Activated T-helper 17 cell treated with anti-CD3 and anti-CD28 coated beads, Interleukin-2, amount 50 U/mL, for 72 hours (primary cell): ENCODE data around the gene IARS1. TPM values are rescaled to one million over a fixed set of nuclear protein-coding genes. Genes with fewer than 3 reads are reported as not detected.

Experiments
- ATAC-seq: fragments of 150-1000 bp; cut with Tn5 transposase; replicated peaks from 2 replicates; pipeline ENCODE4 v1.10.0; 2021; ENCODE audit warnings: mild to moderate bottlenecking, moderate library complexity
- H3K27ac Mint-ChIP-seq: one replicate; pipeline ENCODE4 v1.8.0; 2022; ENCODE audit warnings: mixed read lengths
- H3K27me3 Mint-ChIP-seq: one replicate; pipeline ENCODE4 v1.8.0; 2022; ENCODE audit warnings: mixed read lengths
- H3K36me3 Mint-ChIP-seq: one replicate; pipeline ENCODE4 v1.8.0; 2022; ENCODE audit warnings: low read depth, mild to moderate bottlenecking, mixed read lengths
- H3K4me1 Mint-ChIP-seq: one replicate; pipeline ENCODE4 v1.8.0; 2022; ENCODE audit warnings: mixed read lengths
- H3K4me3 Mint-ChIP-seq: one replicate; pipeline ENCODE4 v1.8.0; 2022; ENCODE audit warnings: mild to moderate bottlenecking, mixed read lengths
- H3K9me3 Mint-ChIP-seq: one replicate; pipeline ENCODE4 v1.8.0; 2022; ENCODE audit warnings: mixed read lengths
- total RNA-seq, 2 donors: library from RNA; stranded (reverse); gene quantifications; one replicate each; pipeline ENCODE4 v1.2.3, GENCODE V29; 2022

Gene IARS1
- 100 to 1,000 TPM; 130 to 206 TPM for total RNA-seq

- Mint-ChIP-seq H3K4me1 (peaks cover 32% of the 10 kb centered on the region), H3K4me3 (peak within 1 kb of the TSS; percentile 92), H3K36me3 (peaks cover 79% of the 10 kb centered on the region), H3K27ac (peak within 1 kb of the TSS; percentile 100), H3K27me3 (no peaks in the 10 kb centered on the region), H3K9me3 (no peaks in the 10 kb centered on the region)
- peak; percentile 98 for ATAC-seq
These were observed at the start of gene IARS1 for GRCh38 chr9:92293452-92294296. TSS of gene IARS1 (minus strand) at chr9:92293697. CDS start at chr9:92289419, 4,278 bp downstream.

DNA sequence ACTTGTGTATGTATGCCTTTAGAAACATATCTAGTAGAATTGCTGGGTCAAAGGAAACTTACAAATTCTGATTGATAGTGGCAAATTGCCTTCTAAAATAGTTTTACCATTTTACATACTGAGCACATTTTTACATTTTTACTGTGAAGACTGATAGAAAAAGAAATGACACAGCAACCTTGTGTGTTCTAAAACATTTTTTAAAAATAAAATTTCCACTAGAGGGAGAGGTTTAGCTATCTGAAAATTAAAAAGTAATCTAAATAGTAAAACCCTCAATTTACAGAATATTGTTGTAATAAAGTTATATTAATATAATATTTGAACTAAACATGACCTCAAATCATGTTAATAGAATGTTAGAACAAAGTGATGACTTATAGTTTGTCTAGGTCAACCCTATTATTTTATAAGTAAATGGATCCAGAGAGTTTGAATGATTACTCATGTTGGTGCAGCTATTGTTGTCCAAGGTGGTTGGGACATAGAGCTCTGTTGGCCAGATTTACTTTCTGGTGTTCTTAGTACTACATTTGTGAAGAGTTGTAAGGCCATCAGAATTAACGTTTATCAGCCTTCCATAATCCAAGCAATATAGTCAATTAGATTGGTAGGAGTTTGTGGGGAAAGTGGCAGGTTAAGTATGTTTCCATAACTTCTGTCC is 49.5 kb upstream of the IARS1 start:
- no peaks in the 10 kb centered on the region for H3K27me3 Mint-ChIP-seq
- no peaks in the 10 kb centered on the region for H3K9me3 Mint-ChIP-seq
- no peak for ATAC-seq
- no peak overlapping the region for H3K4me3 Mint-ChIP-seq
- peaks cover 40% of the 10 kb centered on the region for H3K36me3 Mint-ChIP-seq
- H3K27ac Mint-ChIP-seq = no peak overlapping the region
- H3K4me1 Mint-ChIP-seq = no peaks in the 10 kb centered on the region

- H3K4me1 Mint-ChIP-seq = no peaks in the 10 kb centered on the region
- no peak for ATAC-seq
- H3K36me3 Mint-ChIP-seq = peaks cover 42% of the 10 kb centered on the region
- H3K27ac Mint-ChIP-seq = no peak overlapping the region
- H3K4me3 Mint-ChIP-seq = no peak overlapping the region
- no peaks in the 10 kb centered on the region for H3K27me3 Mint-ChIP-seq
- H3K9me3 Mint-ChIP-seq = no peaks in the 10 kb centered on the region
These were observed 48.1 kb upstream of the IARS1 start for GRCh38 chr9:92341578-92341977.

DNA sequence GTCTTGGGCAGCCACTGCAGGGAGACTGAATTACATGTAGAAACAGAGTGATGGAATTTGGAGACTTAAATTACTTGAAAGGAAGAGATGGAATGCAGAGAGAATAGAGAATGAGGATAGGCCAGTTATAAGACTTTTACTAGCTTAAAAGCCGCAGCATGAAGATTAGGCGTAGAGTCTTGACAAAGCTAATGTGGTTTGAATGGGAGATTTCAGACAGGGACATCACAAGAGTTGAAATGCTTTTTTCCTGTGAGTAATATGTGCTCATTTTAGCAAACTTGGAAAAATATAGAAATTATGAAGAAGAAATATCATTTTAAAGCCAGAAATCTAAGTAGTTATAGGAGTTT is 39.8 kb upstream of the IARS1 start:
- H3K4me1 Mint-ChIP-seq = no peaks in the 10 kb centered on the region
- no peaks in the 10 kb centered on the region for H3K27me3 Mint-ChIP-seq
- H3K27ac Mint-ChIP-seq = no peak overlapping the region
- no peak for ATAC-seq
- H3K4me3 Mint-ChIP-seq = no peak overlapping the region
- H3K36me3 Mint-ChIP-seq = peaks cover 48% of the 10 kb centered on the region
- H3K9me3 Mint-ChIP-seq = no peaks in the 10 kb centered on the region

DNA sequence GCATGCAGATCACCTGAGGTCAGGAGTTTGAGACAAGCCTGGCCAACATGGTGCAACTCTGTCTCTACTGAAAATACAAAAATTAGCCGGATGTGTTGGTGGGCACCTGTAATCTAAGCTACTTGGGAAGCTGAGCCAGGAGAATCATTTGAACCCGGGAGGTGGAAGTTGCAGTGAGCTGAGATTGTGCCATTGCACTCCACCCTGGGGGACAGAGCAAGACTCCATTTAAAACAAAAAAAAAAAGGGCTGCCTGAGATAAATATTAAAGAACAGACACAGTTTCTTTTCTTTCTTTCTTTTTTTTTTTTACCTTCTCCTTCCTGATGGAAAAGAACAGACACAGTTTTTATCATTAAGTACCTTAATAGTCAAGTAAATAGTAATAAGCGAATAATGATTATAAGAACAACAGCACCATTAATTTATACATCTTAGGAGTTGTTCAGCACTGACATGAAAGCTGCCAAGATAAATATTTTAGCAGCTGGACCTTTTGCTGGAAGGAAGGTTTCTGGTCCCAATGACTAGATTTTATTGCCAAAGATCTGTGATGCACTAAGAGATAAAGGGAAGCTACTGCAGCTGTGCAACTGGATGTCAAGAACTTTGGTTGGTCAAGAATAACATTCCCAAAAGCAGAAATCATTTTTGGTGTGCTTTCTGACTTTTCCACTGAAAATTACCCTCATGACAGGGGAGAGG is 39.2 kb upstream of the IARS1 start:
- H3K4me1 Mint-ChIP-seq = no peaks in the 10 kb centered on the region
- ATAC-seq = no peak

GRCh38 chr9:92328225-92328624 is 34.7 kb upstream of the IARS1 start:
- Mint-ChIP-seq H3K27me3 (no peaks in the 10 kb centered on the region), H3K4me3 (no peak overlapping the region), H3K9me3 (no peaks in the 10 kb centered on the region), H3K27ac (no peak overlapping the region), H3K36me3 (peaks cover 38% of the 10 kb centered on the region), H3K4me1 (peaks cover 19% of the 10 kb centered on the region)
- ATAC-seq = no peak

More for the DNA sequence above, 39.2 kb upstream of the IARS1 start:
- no peaks in the 10 kb centered on the region for H3K9me3 Mint-ChIP-seq
- no peak overlapping the region for H3K27ac Mint-ChIP-seq
- no peak overlapping the region for H3K4me3 Mint-ChIP-seq
- H3K27me3 Mint-ChIP-seq = no peaks in the 10 kb centered on the region
- peaks cover 43% of the 10 kb centered on the region for H3K36me3 Mint-ChIP-seq

- Mint-ChIP-seq H3K27ac (peak overlapping the region; percentile 96), H3K4me1 (peaks cover 19% of the 10 kb centered on the region), H3K27me3 (no peaks in the 10 kb centered on the region), H3K36me3 (peaks cover 38% of the 10 kb centered on the region), H3K4me3 (peak overlapping the region; percentile 91), H3K9me3 (no peaks in the 10 kb centered on the region)
- ATAC-seq = no peak
These were observed 33.9 kb upstream of the IARS1 start for GRCh38 chr9:92327283-92327850.

DNA sequence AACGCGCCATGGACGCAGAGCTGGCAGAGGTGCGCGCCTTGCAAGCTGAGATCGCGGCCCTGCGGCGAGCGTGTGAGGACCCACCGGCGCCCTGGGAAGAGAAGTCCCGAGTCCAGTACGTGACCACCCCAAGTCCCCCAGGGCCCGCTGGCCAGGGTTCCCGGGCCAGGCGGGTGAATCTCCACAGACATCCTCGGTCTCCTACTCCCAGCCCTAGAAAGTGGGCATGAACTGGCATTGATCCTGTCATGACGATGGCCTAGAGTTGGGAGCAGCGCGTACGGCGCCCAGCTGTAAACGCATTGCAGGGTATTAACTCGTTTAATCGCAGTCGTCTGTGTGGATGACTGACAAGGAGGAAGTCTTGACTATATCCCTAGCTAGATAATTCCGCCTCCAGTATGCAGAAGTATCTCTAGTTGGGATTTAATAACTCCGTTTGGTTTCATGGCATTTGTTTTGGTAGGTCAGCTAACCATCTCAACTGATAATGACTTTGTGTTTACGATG is 32.5 kb upstream of the IARS1 start:
- H3K9me3 Mint-ChIP-seq = no peaks in the 10 kb centered on the region
- peaks cover 19% of the 10 kb centered on the region for H3K4me1 Mint-ChIP-seq
- H3K36me3 Mint-ChIP-seq = peaks cover 45% of the 10 kb centered on the region
- ATAC-seq = no peak
- H3K27me3 Mint-ChIP-seq = no peaks in the 10 kb centered on the region
- H3K4me3 Mint-ChIP-seq = peak overlapping the region; percentile 91
- H3K27ac Mint-ChIP-seq = peak overlapping the region; percentile 96

DNA sequence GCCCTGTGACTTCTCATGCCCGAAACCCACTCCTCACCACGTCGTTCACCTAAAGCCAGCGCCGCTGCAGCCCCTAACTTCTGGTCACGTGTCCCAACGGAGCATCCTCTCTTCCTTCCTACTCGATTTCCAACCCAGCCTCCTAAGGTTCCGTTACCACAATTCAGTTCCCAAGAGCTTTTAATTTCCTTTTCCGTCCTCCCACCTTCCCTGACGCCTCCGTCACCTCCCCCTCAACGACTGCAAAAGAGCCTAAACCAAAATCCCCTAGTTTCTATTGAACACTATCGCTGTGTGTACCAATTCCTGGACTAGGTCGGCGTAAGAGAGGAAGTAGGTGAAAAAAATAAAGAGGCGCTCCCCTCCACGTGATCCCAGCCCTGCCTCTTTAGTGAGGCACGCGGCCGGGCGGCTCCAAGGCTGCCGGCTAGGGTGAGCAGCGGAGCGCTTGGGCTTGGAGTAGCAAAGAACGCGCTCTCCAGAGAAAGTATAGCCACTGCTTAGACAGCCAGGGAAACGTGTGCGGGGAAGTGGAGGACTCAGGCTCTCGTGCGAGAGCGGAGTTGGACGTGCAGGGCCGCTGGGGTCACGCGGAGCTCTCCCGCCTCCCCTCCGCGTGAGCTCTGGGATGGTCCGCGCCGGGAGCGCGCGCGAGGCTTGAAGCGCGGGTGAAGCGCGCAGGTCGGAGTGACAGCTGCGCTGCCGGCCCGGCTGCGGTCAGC is 31.9 kb upstream of the IARS1 start, which contains the start of the genes CENPP and NOL8:
Gene CENPP, plus strand, starts transcription at position 685 of the 722 bp plus-strand sequence.
Gene NOL8, minus strand, starts transcription at position 82 of the 722 bp plus-strand sequence. CDS start 1,189 bp downstream, outside the sequence.
- H3K27me3 Mint-ChIP-seq = no peaks in the 10 kb centered on the region
- H3K9me3 Mint-ChIP-seq = no peaks in the 10 kb centered on the region
- peak within 1 kb of the TSS; percentile 91 for H3K4me3 Mint-ChIP-seq
- peaks cover 52% of the 10 kb centered on the region for H3K36me3 Mint-ChIP-seq
- H3K4me1 Mint-ChIP-seq = peaks cover 19% of the 10 kb centered on the region
- ATAC-seq = peak; percentile 96
- peak within 1 kb of the TSS; percentile 96 for H3K27ac Mint-ChIP-seq

GRCh38 chr9:92324889-92325268 is 31.4 kb upstream of the IARS1 start:
- Mint-ChIP-seq H3K27me3 (no peaks in the 10 kb centered on the region), H3K9me3 (no peaks in the 10 kb centered on the region), H3K4me3 (peak overlapping the region; percentile 91), H3K27ac (peak overlapping the region; percentile 96), H3K4me1 (peaks cover 19% of the 10 kb centered on the region), H3K36me3 (peaks cover 57% of the 10 kb centered on the region)
- ATAC-seq = peak; percentile 40

DNA sequence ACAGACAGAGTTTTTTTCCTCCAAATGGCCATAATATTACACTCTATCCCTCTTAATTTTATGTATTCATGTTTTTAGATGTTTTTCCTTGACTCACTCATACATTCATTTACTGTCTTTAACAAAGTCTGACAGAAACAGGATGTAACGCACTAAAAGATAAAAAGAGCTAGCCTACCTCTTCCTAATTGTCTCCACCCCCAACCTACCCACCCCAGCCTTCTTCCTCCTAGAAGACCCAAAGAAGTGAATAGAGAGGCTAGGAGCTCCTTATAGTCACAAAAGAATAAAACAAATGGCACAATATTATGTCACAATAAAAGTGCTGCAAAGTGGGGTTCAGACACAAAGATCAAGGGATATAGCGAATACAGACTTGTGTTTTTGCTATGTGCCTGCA is 30.9 kb upstream of the IARS1 start:
- Mint-ChIP-seq H3K27ac (peak overlapping the region; percentile 96), H3K36me3 (peaks cover 62% of the 10 kb centered on the region), H3K27me3 (no peaks in the 10 kb centered on the region), H3K9me3 (no peaks in the 10 kb centered on the region), H3K4me1 (peaks cover 19% of the 10 kb centered on the region), H3K4me3 (peak overlapping the region; percentile 91)
- no peak for ATAC-seq

GRCh38 chr9:92315456-92315855 is 22.0 kb upstream of the IARS1 start:
- peaks cover 17% of the 10 kb centered on the region for H3K4me1 Mint-ChIP-seq
- peaks cover 92% of the 10 kb centered on the region for H3K36me3 Mint-ChIP-seq
- peak; percentile 35 for ATAC-seq
- H3K27ac Mint-ChIP-seq = peak overlapping the region; percentile 40
- peak overlapping the region; percentile 35 for H3K4me3 Mint-ChIP-seq
- no peaks in the 10 kb centered on the region for H3K27me3 Mint-ChIP-seq
- H3K9me3 Mint-ChIP-seq = no peaks in the 10 kb centered on the region

GRCh38 chr9:92313624-92314012 is 20.1 kb upstream of the IARS1 start:
- Mint-ChIP-seq H3K4me3 (peak overlapping the region; percentile 15), H3K36me3 (peaks cover 92% of the 10 kb centered on the region), H3K27me3 (no peaks in the 10 kb centered on the region), H3K27ac (peak overlapping the region; percentile 62), H3K9me3 (no peaks in the 10 kb centered on the region), H3K4me1 (peaks cover 17% of the 10 kb centered on the region)
- ATAC-seq = no peak
